Right lobe of liver (tissue), 6 donors: ENCODE data around the gene MAP7D3. TPM values are rescaled to one million over a fixed set of nuclear protein-coding genes. Genes with fewer than 3 reads are reported as not detected.

Experiments
- ATAC-seq, 4 donors: fragments of 200-7000 bp; cut with Tn5 transposase; one replicate each; pipeline ENCODE4 v1.9.1; 2020; ENCODE audit warnings: mild to moderate bottlenecking in 4 of 4, moderate library complexity in 4 of 4
- DNase-seq, 3 donors: peaks; one replicate each; pipeline ENCODE4 v3.0.0-alpha.2; 2020
- H3K27ac ChIP-seq, 3 donors: fragments of 200-600 bp; one replicate each; pipeline ENCODE4 v1.8.0; 2022
- H3K27me3 ChIP-seq, 2 donors: fragments of 200-600 bp; one replicate each; pipeline ENCODE4 v1.8.0; 2022
- H3K36me3 ChIP-seq, 4 donors: fragments of 200-600 bp; sonication (generic) in 1 of 4; one replicate each; pipeline versions ENCODE4 v1.5.1 to v1.8.0; 2017 to 2022; ENCODE audit warnings: control low read depth in 1 of 4
- H3K4me1 ChIP-seq, 4 donors: fragments of 200-600 bp; sonication (generic) in 1 of 4; one replicate each; pipeline versions ENCODE4 v1.5.1 to v1.8.0; 2017 to 2022; ENCODE audit warnings: control low read depth in 1 of 4
- H3K4me3 ChIP-seq, 3 donors: fragments of 200-600 bp; one replicate each; pipeline ENCODE4 v1.8.0; 2022
- H3K9me3 ChIP-seq, 4 donors: fragments of 200-600 bp; sonication (generic) in 1 of 4; one replicate each; pipeline versions ENCODE4 v1.5.1 to v1.8.0; 2017 to 2022; ENCODE audit warnings: control low read depth in 1 of 4
- CTCF ChIP-seq, 4 donors: fragments of 200-600 bp in 3 of 4; fragments of 450-650 bp in 1 of 4; IDR thresholded peaks; one replicate each; pipeline versions ENCODE4 v1.5.1 to v1.8.0; 2016 to 2022; ENCODE audit warnings: antibody characterized with exemption in 4 of 4, mild to moderate bottlenecking in 2 of 4
- POLR2A ChIP-seq: fragments of 450-650 bp; IDR thresholded peaks from one replicate; pipeline ENCODE4 v1.6.1; 2017; ENCODE audit warnings: antibody characterized with exemption, mild to moderate bottlenecking
- WGBS: methylation state at CpG from one replicate; pipeline ENCODE4 v1.1.6; 2018; ENCODE audit warnings: low coverage, low lambda C conversion rate; ENCODE audit not compliant: insufficient coverage; ENCODE audit errors: missing lambda C conversion rate; 5-methylcytosine and 5-hydroxymethylcytosine counted together
- intact Hi-C, 2 donors: fragments of 100-400 bp; cut with DNase I; formaldehyde crosslinking; loops; one replicate each; pipeline versions ENCODE4 v1.11.2 to v1.14.1; 2022
- total RNA-seq, 6 experiments: library from RNA; depleted of rRNA in 2 of 6; stranded (reverse); fragments of >200 nt in 2 of 6; fragmentation: NEBNext Ultra II Directional in 3 of 6; extraction: Animal tissue kit (Norgen Biotek cat#: 25700) in 3 of 6; gene quantifications; one replicate each; pipeline versions ENCODE4 v1.1.0 to v1.2.4, GENCODE V29; 2016 to 2023
- donor health status: DM: no; HTN: yes; CAD: no.
- donor health status: DM: no; HTN: no; CAD: no.
- donor health status: DM: no; HTN: no; CAD: no.
- donor health status: DM: no; HTN: yes; CAD: no.
- donor health status: DM: no; HTN: yes; CAD: no.

The MAP7D3 gene
- total RNA-seq, 6 experiments from 2014 or later = 2.4 to 5.4 (median 4.1) TPM

GRCh38 chrX:136206916-136207315, 44.3 kb downstream of the MAP7D3 start:
- intact Hi-C loops = no loop called here
- Histone ChIP-seq H3K27me3 (no peaks in the 10 kb centered on the region), H3K9me3 (no peaks in the 10 kb centered on the region), H3K36me3 (no peaks in the 10 kb centered on the region), H3K27ac (no peak overlapping the region), H3K4me1 (peaks cover 0 to 3% (median 0%) of the 10 kb centered on the region in 4 donors), H3K4me3 (no peak overlapping the region)
- no peak for DNase-seq
- no peak for ATAC-seq
- 29% methylated on average over 1 of the region's 6 CpGs for WGBS
- no peak for TF ChIP-seq POLR2A
- no peak for TF ChIP-seq CTCF (IDR thresholded peaks at IDR 0.05)

DNA sequence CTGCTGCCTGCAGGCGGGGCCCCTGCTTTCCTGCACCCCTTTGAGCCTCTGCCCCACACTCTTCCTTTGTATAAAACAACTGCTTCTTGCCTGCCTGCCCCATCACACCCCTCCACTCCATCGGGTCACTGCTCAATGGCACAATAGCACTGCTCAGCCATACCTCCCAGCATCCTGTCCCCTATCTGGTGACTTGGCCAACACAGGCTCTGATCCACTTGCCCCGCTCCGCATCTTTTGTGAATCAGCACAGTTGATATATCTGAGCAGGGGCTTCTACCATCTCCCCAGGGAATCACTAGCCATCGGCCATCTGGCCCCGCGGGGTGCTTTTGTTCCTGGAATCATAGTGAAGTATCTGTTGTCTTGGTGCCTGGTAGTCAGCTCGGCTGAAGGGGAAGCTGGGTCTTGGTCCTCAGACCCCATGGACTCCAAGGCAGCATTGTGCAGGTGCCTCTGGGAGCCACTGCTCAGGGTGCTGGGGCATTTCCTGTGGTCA, 45.3 kb downstream of the MAP7D3 start:
- intact Hi-C loops = no loop called here
- H3K4me1 ChIP-seq = peaks cover 0 to 3% (median 0%) of the 10 kb centered on the region in 4 donors
- DNase-seq (no peak), ATAC-seq (no peak)
- H3K9me3 ChIP-seq = no peaks in the 10 kb centered on the region
- no peak overlapping the region for H3K27ac ChIP-seq
- H3K27me3 ChIP-seq = no peaks in the 10 kb centered on the region
- H3K4me3 ChIP-seq = no peak overlapping the region
- WGBS = 72% methylated on average over 5 of the region's 8 CpGs
- no peak for TF ChIP-seq CTCF (IDR thresholded peaks at IDR 0.05)
- TF ChIP-seq POLR2A = no peak
- no peaks in the 10 kb centered on the region for H3K36me3 ChIP-seq

GRCh38 chrX:136204571-136204970, 46.6 kb downstream of the MAP7D3 start:
- Histone ChIP-seq H3K4me3 (no peak overlapping the region), H3K9me3 (no peaks in the 10 kb centered on the region), H3K27me3 (no peaks in the 10 kb centered on the region), H3K36me3 (no peaks in the 10 kb centered on the region), H3K27ac (peak overlapping the region in 1 of 3 donors; percentile 18), H3K4me1 (peaks cover 0 to 3% (median 0%) of the 10 kb centered on the region in 4 donors)
- DNase-seq (no peak), ATAC-seq (peak in 3 of 4 donors; percentile 28 to 60 (median 40))
- no peak for TF ChIP-seq POLR2A
- TF ChIP-seq CTCF (IDR thresholded peaks at IDR 0.05) = no peak
- intact Hi-C loops = no loop called here
- WGBS = 33% methylated on average over 2 of the region's 2 CpGs

DNA sequence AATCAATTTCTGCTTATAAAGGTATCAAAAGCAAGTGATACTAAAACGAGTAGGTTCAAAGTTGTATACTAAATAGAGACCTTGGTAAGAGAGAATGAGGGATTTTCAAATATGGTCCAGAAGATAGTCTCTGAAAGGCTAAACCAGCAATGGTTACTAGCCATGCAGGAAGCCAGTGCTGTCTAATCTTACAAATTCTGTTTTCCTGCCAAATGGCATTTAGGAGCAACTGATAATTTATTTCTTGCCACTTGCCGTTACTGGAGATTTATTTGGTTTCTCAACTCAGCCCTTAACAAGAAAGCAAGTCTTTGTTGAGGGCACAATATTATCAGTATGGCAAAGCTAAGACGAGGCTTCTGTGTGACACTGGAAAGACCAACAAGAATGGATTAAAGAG, 47.2 kb downstream of the MAP7D3 start:
- DNase-seq (no peak), ATAC-seq (no peak)
- H3K4me3 ChIP-seq = no peak overlapping the region
- intact Hi-C loops = no loop called here
- WGBS = 49% methylated on average over 3 of the region's 3 CpGs
- no peaks in the 10 kb centered on the region for H3K9me3 ChIP-seq
- peaks cover 0 to 3% (median 0%) of the 10 kb centered on the region in 4 donors for H3K4me1 ChIP-seq
- TF ChIP-seq CTCF (IDR thresholded peaks at IDR 0.05) = no peak
- H3K27ac ChIP-seq = peak overlapping the region in 1 of 3 donors; percentile 18
- no peaks in the 10 kb centered on the region for H3K36me3 ChIP-seq
- H3K27me3 ChIP-seq = no peaks in the 10 kb centered on the region

DNA sequence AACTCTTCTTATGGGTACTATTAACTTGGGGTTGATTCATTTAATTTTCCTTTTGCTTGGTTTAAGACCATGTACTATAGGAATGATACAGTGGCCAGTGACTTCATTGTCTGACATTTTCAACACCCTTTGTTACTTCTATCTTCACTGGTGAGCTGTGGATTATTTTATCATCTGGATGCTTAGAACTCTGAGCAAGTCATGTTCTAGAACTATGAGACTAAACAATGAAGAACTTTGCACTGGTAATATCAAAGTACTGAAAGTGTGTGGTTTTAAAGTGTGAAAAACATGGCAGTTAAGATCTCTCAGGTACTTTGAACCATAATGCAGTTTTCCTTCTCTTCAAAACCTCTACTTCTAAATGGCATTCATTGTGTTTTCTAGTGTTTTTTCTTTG, 47.8 kb downstream of the MAP7D3 start:
- intact Hi-C loops = no loop called here
- Histone ChIP-seq H3K4me3 (no peak overlapping the region), H3K9me3 (no peaks in the 10 kb centered on the region), H3K4me1 (peaks cover 0 to 3% (median 0%) of the 10 kb centered on the region in 4 donors), H3K27ac (no peak overlapping the region), H3K27me3 (no peaks in the 10 kb centered on the region), H3K36me3 (no peaks in the 10 kb centered on the region)
- TF ChIP-seq CTCF (IDR thresholded peaks at IDR 0.05) = no peak
- TF ChIP-seq POLR2A = no peak
- no peak for DNase-seq
- no peak for ATAC-seq
